GM18870 (cell line): ENCODE measurements around the gene LDAH.

Source experiments
- ATAC-seq: cut with Tn5 transposase; IDR thresholded peaks from one replicate; pipeline ENCODE4 v1.9.1; 2021; ENCODE audit warnings: moderate library complexity; ENCODE audit not compliant: unreplicated experiment

LDAH gene

GRCh38 chr2:20687260-20687832 lies 135.6 kb downstream of the LDAH start:
- no peak for ATAC-seq

- no peak for ATAC-seq
Measured at GRCh38 chr2:20684581-20685063, 138.3 kb downstream of the LDAH start.

GRCh38 chr2:20682167-20682920 lies 140.6 kb downstream of the LDAH start:
- no peak for ATAC-seq

- ATAC-seq, result no peak
Measured at GRCh38 chr2:20680744-20681375, 142.0 kb downstream of the LDAH start.

- ATAC-seq, result no peak
Measured at GRCh38 chr2:20678780-20679179, 144.1 kb downstream of the LDAH start.

- no peak for ATAC-seq
Measured at GRCh38 chr2:20678086-20678395, 144.9 kb downstream of the LDAH start.

GRCh38 chr2:20677301-20678085 lies 145.4 kb downstream of the LDAH start:
- ATAC-seq, result no peak

GRCh38 chr2:20676353-20677215 lies 146.3 kb downstream of the LDAH start:
- ATAC-seq, result no peak

- peak; percentile 47 for ATAC-seq
Measured at GRCh38 chr2:20675701-20676352, 147.1 kb downstream of the LDAH start.

GRCh38 chr2:20674974-20675679 lies 147.8 kb downstream of the LDAH start:
- ATAC-seq, result no peak

GRCh38 chr2:20674309-20674965 lies 148.5 kb downstream of the LDAH start:
- ATAC-seq, result no peak

- ATAC-seq, result no peak
Measured at GRCh38 chr2:20673686-20674308, 149.1 kb downstream of the LDAH start.

- ATAC-seq, result no peak
Measured at GRCh38 chr2:20672201-20672951, 150.5 kb downstream of the LDAH start.

- ATAC-seq, result no peak
Measured at GRCh38 chr2:20671736-20672080, 151.2 kb downstream of the LDAH start.

GRCh38 chr2:20671036-20671735 lies 151.7 kb downstream of the LDAH start:
- no peak for ATAC-seq

- no peak for ATAC-seq
Measured at GRCh38 chr2:20670315-20671035, 152.4 kb downstream of the LDAH start.
